Mesothelial cell of epicardium (in vitro differentiated cells): ENCODE data around the gene ACOT9. TPM values are rescaled to one million over a fixed set of nuclear protein-coding genes. Genes with fewer than 3 reads are reported as not detected.
"Not testable (repeated sequence)": the region's sequence is repeated elsewhere in the genome, so short reads cannot be mapped to it uniquely, and the experiment has no call there.

Source experiments
- DNase-seq, 2 experiments: peaks; one replicate each; pipeline ENCODE4 v3.0.0; 2021; ENCODE audit warnings: low spot score in 2 of 2; ENCODE audit not compliant: unreplicated experiment in 2 of 2
- H3K27ac Mint-ChIP-seq: 2 replicates; pipeline ENCODE4 v1.8.0; 2021; ENCODE audit warnings: mixed read lengths
- H3K27me3 Mint-ChIP-seq: 2 replicates; pipeline ENCODE4 v1.8.0; 2021; ENCODE audit warnings: low read depth, mixed read lengths
- H3K36me3 Mint-ChIP-seq: 2 replicates; pipeline ENCODE4 v1.8.0; 2021; ENCODE audit warnings: mixed read lengths
- H3K4me1 Mint-ChIP-seq: 2 replicates; pipeline ENCODE4 v1.8.0; 2021; ENCODE audit warnings: mixed read lengths
- H3K4me3 Mint-ChIP-seq: 2 replicates; pipeline ENCODE4 v1.8.0; 2021; ENCODE audit warnings: mild to moderate bottlenecking, moderate library complexity, mixed read lengths
- H3K9me3 Mint-ChIP-seq: 2 replicates; pipeline ENCODE4 v1.8.0; 2021; ENCODE audit warnings: mixed read lengths
- total RNA-seq: library from RNA; stranded (reverse); gene quantifications from 3 replicates; pipeline ENCODE4 v1.2.1, GENCODE V29; 2021
- TF ChIP-seq, protein P1 (sequence below): fragments of 200-600 bp; sonication (generic); IDR thresholded peaks from one replicate; pipeline ENCODE4 v1.5.0; 2021; ENCODE audit warnings: antibody characterized with exemption; ENCODE audit not compliant: unreplicated experiment

ACOT9 gene
- total RNA-seq, 1 donor from 2014 or later, result 32.7 TPM

DNA sequence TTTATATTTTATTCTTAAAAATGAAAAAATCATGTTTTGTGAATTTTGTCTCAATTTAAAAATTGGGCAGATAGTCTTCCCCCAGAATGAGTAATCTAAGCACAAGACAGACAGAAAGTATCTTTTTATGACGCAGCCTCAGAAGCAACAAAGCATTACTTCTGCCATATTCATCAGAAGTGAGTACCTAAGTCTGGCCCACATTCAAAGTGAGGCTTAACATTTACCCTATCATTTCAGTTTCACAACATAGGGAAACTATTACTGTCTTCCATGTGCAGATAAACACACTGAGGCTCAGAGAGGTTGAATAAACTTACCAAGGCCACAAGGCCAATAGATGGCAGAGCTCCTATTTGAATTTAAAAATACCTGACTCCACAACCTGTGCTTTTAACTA, 80.2 kb downstream of the ACOT9 start:
- Mint-ChIP-seq H3K27ac (no peak overlapping the region), H3K4me1 (peaks cover 37% of the 10 kb centered on the region), H3K36me3 (no peaks in the 10 kb centered on the region), H3K9me3 (peaks cover 5% of the 10 kb centered on the region), H3K27me3 (no peaks in the 10 kb centered on the region), H3K4me3 (no peak overlapping the region)
- TF ChIP-seq, protein P1, sequence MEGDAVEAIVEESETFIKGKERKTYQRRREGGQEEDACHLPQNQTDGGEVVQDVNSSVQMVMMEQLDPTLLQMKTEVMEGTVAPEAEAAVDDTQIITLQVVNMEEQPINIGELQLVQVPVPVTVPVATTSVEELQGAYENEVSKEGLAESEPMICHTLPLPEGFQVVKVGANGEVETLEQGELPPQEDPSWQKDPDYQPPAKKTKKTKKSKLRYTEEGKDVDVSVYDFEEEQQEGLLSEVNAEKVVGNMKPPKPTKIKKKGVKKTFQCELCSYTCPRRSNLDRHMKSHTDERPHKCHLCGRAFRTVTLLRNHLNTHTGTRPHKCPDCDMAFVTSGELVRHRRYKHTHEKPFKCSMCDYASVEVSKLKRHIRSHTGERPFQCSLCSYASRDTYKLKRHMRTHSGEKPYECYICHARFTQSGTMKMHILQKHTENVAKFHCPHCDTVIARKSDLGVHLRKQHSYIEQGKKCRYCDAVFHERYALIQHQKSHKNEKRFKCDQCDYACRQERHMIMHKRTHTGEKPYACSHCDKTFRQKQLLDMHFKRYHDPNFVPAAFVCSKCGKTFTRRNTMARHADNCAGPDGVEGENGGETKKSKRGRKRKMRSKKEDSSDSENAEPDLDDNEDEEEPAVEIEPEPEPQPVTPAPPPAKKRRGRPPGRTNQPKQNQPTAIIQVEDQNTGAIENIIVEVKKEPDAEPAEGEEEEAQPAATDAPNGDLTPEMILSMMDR, result no peak
- no peak for DNase-seq

- H3K36me3 Mint-ChIP-seq, result no peaks in the 10 kb centered on the region
- H3K27ac Mint-ChIP-seq, result no peak overlapping the region
- H3K27me3 Mint-ChIP-seq, result no peaks in the 10 kb centered on the region
- DNase-seq, result no peak
- H3K4me3 Mint-ChIP-seq, result no peak overlapping the region
- H3K9me3 Mint-ChIP-seq, result peaks cover 5% of the 10 kb centered on the region
- TF ChIP-seq, protein P1, result no peak
- peaks cover 36% of the 10 kb centered on the region for H3K4me1 Mint-ChIP-seq
Observed at GRCh38 chrX:23662187-23662586, 80.9 kb downstream of the ACOT9 start.

DNA sequence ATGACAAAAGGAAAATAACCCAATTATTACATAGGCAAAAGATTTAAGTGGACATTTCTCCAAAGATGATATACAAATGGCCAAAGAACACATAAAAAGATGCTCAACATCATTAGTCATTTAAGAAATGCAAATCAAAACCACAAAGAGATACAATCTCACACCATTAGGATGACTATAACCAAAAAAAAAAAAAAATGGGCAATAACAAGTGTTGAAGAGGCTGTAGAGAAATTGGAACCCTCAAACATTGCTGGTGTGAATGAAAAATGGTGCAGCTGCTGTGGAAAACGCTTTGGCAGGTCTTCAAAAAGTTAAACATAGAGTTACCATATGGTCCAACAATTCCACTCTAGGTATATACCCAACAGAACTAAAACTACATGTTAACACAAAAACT, 81.4 kb downstream of the ACOT9 start:
- TF ChIP-seq, protein P1, result no peak
- Mint-ChIP-seq H3K36me3 (no peaks in the 10 kb centered on the region), H3K9me3 (peaks cover 5% of the 10 kb centered on the region), H3K4me1 (peaks cover 34% of the 10 kb centered on the region), H3K27me3 (no peaks in the 10 kb centered on the region), H3K27ac (no peak overlapping the region), H3K4me3 (no peak overlapping the region)
- DNase-seq, result no peak

DNA sequence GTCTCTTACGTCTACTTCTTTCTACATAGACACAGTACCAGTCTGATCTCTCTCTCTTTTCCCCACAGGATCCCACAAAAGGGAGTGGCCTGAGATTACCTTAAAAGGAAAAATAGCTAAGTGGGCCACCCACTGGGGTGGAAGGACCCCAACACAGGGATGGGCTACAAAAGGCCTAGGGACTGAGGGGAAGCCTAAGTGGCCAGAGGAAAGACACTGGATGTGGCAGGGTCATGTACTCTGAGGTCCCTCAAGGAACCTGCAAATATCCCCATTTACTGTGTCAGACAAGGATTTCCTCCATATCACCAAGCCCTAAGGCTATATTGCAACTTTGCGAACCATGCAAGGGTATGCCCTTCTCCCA, 82.3 kb downstream of the ACOT9 start:
- Mint-ChIP-seq H3K27me3 (no peaks in the 10 kb centered on the region), H3K4me3 (no peak overlapping the region), H3K36me3 (no peaks in the 10 kb centered on the region), H3K27ac (no peak overlapping the region), H3K4me1 (peaks cover 33% of the 10 kb centered on the region), H3K9me3 (peaks cover 5% of the 10 kb centered on the region)
- DNase-seq, result no peak
- TF ChIP-seq, protein P1, result no peak

DNA sequence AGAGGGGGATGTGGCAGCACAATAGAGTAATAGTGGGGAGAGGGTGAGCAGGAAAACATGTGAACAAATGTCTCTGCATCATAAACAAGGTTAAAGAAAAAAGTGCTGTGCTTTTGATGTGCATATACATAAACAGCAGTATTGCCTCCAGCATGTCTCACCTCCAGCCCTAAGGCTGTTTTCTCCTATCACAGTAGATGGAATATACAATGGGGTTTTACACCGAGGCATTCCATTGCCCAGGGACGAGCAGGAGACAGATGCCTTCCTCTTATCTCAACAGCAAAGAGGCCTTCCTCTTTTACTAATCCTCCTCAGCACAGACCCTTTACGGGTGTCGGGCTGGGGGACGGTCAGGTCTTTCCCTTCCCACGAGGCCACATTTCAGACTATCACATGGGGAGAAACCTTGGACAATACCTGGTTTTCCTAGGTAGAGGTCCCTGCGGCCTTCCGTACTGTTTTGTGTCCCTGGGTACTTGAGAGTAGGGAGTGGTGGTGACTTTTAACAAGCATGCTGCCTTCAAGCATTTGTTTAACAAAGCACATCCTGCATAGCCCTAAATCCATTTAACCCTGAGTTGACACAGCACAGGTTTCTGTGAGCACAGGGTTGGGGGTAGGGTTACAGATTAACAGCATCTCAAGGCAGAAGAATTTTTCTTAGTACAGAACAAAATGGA, 82.9 kb downstream of the ACOT9 start:
- H3K4me3 Mint-ChIP-seq, H3K27me3 Mint-ChIP-seq, H3K36me3 Mint-ChIP-seq, H3K9me3 Mint-ChIP-seq, DNase-seq: not testable (repeated sequence)
- H3K27ac Mint-ChIP-seq, result peak overlapping the region; percentile 82
- peaks cover 38% of the 10 kb centered on the region for H3K4me1 Mint-ChIP-seq

DNA sequence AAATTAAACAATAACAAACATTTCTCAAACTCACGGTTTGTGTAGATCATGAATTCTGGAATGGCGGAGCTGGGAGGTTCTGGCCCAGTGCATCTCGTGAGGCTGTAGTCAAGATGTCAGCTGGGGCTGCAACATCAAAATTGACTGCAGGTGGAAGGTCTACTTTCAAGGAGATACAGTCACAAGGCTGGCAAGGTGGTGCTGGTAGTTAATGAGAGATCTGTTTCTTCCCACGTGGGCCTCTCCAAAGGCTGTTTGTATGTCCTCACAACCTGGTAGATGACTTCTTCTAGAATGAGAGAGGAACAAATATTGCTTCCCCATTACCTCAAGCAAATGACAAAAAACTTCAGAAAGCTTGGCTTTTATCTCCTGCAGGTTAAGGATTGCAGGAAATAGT, 83.7 kb downstream of the ACOT9 start:
- H3K36me3 Mint-ChIP-seq, result no peaks in the 10 kb centered on the region

More for the DNA sequence above, 83.7 kb downstream of the ACOT9 start:
- Mint-ChIP-seq H3K4me3 (no peak overlapping the region), H3K4me1 (peaks cover 40% of the 10 kb centered on the region), H3K27me3 (no peaks in the 10 kb centered on the region), H3K27ac (peak overlapping the region; percentile 82), H3K9me3 (peaks cover 5% of the 10 kb centered on the region)
- TF ChIP-seq, protein P1, result no peak
- no peak for DNase-seq
